Coronary artery (tissue), 2 donors: ENCODE measurements around the gene TAPBPL.

Experiments
- DNase-seq: peaks from one replicate; pipeline ENCODE4 v3.0.0-alpha.2; 2017; ENCODE audit warnings: low spot score
- H3K27ac ChIP-seq, 2 donors: fragments of 200-600 bp; sonication (generic); one replicate each; pipeline ENCODE4 v1.5.1; 2016 to 2019
- H3K4me3 ChIP-seq: fragments of 200-600 bp; sonication (generic); 2 replicates; pipeline ENCODE4 v1.5.1; 2016; ENCODE audit warnings: mild to moderate bottlenecking, moderate library complexity
- TF ChIP-seq, protein P1 (sequence below): fragments of 200-600 bp; sonication (generic); IDR thresholded peaks from one replicate; pipeline ENCODE4 v1.5.1; 2019; ENCODE audit warnings: antibody characterized with exemption

Gene TAPBPL

DNA sequence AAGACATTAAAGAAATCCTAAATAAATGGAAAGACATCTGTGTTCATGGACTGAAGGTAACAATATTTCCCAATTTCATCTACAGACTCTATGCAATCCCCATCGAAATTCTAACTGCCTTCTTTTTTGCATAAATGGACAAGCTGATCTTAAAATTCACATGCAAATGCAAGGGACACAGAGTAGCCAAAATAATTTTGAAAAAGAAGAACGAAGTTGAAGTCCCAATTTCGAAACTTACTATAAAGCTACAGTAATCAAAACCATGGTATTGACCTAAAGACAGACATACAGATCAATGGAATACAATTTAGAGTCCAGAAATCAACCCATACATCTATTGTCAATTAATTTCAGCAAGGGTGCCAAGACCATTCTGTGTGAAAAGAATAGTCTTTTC is 23.5 kb upstream of the TAPBPL start:
- TF ChIP-seq, protein P1, sequence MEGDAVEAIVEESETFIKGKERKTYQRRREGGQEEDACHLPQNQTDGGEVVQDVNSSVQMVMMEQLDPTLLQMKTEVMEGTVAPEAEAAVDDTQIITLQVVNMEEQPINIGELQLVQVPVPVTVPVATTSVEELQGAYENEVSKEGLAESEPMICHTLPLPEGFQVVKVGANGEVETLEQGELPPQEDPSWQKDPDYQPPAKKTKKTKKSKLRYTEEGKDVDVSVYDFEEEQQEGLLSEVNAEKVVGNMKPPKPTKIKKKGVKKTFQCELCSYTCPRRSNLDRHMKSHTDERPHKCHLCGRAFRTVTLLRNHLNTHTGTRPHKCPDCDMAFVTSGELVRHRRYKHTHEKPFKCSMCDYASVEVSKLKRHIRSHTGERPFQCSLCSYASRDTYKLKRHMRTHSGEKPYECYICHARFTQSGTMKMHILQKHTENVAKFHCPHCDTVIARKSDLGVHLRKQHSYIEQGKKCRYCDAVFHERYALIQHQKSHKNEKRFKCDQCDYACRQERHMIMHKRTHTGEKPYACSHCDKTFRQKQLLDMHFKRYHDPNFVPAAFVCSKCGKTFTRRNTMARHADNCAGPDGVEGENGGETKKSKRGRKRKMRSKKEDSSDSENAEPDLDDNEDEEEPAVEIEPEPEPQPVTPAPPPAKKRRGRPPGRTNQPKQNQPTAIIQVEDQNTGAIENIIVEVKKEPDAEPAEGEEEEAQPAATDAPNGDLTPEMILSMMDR, result no peak
- no peak overlapping the region for H3K4me3 ChIP-seq
- no peak for DNase-seq
- H3K27ac ChIP-seq, result no peak overlapping the region

DNA sequence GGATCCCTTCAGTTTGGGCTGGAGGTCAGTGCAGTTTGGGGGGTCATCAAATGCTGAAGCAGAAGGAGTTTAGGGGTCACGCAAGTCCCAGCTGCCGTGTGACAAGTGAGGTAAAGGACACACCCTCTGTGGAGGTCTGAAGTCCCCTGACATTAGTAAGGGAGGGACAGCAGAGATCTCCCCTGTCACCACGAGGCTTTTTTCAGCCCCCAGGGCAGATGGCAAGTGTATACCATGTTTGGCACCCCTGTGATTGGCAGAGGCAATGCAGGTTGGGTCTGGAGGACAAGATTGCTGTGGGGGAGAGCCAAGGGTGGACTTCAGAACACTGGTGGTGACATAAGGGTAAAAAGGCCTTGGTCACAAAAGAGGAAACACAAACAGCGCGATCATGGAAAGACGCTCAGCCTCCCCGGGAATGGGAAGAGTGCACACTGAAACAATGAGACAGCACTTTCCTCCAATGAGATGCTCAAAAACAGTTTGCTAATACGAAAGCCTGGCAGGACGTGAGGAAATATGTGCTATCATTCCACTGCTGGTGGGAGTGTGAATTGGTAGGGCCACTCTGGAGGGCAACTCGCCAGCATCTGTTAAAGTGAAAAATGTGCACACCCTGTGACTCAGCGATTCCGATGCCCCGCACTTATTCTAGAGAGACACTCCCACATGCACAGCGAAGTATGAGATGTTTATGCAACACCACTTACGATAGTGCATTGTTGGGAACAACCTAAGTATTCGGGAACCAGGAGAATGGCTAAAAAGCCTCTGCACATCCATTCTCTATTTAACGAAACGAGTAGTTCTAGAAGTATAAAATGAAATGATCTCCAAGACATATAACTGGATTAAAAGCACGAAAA is 21.5 kb upstream of the TAPBPL start:
- peak; percentile 95 for DNase-seq
- peak overlapping the region; percentile 25 to 88 for H3K27ac ChIP-seq
- peak overlapping the region; percentile 54 for H3K4me3 ChIP-seq
- TF ChIP-seq, protein P1, result no peak

DNA sequence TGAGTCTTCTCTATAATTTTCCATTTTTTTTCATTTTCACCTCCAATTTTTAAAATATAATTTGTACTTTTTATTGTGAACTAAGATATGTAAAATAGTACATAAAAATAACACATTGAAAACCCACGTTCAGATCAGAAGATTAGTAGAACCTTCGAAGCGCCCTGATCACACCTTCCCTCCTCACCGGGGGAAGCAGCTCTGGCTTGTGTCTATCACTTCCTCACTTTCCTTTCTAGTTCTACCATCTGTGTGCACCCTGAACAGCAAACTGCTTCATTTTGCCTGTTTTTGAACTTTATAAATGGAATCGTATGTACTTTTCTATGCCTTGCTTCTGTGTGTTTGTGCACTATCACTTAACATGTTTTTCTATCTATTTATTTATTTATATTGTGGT is 18.9 kb upstream of the TAPBPL start:
- TF ChIP-seq, protein P1, result no peak
- DNase-seq, result no peak
- no peak overlapping the region for H3K4me3 ChIP-seq
- H3K27ac ChIP-seq, result no peak overlapping the region

DNA sequence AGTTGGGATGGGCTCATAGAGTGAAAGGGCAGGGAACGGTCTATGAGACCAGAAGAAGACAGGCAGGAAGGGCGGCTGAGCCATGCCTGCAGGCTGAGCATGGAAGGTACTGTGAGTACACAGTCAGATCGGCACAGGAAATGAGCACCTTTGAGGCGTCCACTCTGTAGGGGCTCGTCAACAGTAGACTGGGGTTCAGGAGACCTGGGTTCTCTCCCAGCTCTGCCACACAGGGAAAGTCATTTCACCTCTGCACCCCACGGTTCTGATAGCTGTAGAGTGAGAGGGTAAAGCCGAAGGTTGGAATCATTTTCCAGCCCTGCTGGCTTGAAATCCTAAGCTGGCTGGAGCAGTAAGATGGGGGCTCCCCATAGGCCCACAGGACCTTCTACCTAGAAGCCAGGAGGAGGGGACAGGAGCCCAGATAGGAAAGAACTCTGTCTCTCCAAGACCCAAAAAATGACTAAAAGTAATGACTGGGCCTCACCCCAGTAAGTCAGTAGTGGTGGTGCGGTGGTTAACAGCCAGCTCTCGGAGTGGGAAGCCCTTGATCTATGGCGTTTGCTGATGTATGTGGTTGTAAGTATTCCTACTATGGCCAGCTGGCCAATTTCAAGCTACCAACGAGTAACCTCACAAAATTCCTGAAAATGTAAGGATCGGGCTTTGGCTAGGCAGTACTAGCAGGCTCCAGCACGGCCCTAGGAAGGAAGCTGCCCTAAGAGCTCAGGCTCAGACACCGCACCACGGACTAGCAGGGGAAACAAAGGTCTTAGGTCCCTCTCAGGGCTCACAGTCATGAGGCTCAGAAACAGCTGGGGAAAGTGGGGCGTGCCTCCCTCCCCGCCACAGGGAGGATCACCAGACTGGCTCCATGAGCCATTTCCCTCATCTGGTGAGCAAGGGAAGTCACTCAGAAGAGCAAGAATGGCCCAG is 17.4 kb upstream of the TAPBPL start:
- no peak for DNase-seq
- TF ChIP-seq, protein P1, result no peak
- Histone ChIP-seq H3K27ac (no peak overlapping the region), H3K4me3 (no peak overlapping the region)

DNA sequence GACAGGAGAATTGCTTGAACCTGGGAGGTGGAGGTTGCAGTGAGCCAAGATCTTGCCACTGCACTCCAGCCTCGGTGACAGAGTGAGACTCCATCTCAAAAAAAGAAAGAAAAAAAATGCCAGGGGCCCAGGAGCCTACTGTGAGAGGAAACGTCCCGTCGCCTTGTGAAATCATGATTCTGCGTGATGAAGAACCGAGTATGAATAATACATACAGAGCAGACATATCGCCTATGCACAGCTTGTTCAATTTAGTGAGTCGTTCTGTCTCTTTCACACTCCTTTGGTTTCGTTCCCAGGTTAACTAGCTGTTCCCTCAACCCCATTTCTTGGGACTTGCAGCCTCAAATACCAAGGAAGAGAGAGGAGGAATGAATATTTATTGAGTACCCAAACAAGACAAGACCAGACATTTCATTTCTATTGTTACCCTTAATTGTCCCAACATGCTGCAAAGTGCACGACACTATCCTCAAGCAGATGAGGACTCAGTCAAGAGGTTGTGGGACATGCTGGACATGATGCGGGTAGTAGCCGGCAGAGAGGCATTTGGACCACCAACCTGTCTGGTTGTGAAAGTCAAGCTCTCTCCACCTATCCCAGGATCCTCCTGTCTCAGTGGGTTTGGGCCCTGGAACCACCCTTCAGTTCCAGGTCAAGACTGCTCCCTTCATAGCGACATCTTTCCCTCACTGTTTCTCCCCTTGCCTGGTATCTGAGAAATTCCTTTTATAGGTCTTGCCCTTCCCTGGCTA is 15.7 kb upstream of the TAPBPL start:
- Histone ChIP-seq H3K4me3 (no peak overlapping the region), H3K27ac (no peak overlapping the region)
- TF ChIP-seq, protein P1, result no peak
- DNase-seq, result no peak

DNA sequence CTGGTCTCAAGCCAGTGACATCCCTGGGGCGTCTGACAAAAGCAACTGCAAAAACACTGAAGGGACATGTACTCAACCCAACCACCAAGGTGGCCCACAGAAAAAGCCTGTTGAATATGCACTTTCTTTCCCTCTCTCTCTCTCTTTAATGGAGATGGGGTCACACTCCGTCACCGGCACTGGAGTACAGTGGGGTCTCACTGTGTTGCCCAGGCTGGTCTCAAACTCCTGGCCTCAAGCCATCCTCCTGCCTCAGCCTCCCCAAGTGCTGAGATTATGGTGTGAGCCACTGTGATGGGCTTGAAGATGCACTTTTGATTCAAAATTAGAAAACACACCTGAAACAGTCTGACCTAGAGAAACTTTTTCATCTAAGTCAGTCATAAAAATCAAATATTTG is 14.3 kb upstream of the TAPBPL start:
- DNase-seq, result no peak
- TF ChIP-seq, protein P1, result no peak

More for the DNA sequence above, 14.3 kb upstream of the TAPBPL start:
- Histone ChIP-seq H3K27ac (no peak overlapping the region), H3K4me3 (no peak overlapping the region)
